ENCODE data around the gene MAN2B2.
"Not testable (repeated sequence)": the region's sequence is repeated elsewhere in the genome, so short reads cannot be mapped to it uniquely, and the experiment has no call there.

MAN2B2 gene

GRCh38 chr4:6621556-6621927 lies 46.6 kb downstream of the MAN2B2 start:
- Histone ChIP-seq H3K27me3 (ENCODE audit: control insufficient read depth in 2 of 2, insufficient read depth in 2 of 2, low read length in 2 of 2) (no peaks in the 10 kb centered on the region), H3K36me3 (ENCODE audit: control insufficient read depth in 2 of 2, insufficient read depth in 2 of 2, low read length in 2 of 2) (peaks cover 21 to 33% of the 10 kb centered on the region in 2 donors), H3K9me3 (ENCODE audit: control insufficient read depth in 2 of 2, low read length in 2 of 2) (no peaks in the 10 kb centered on the region), H3K4me1 (ENCODE audit: control insufficient read depth in 2 of 2, insufficient read depth in 2 of 2, low read length in 2 of 2) (no peaks in the 10 kb centered on the region), H3K4me3 (ENCODE audit: low read length in 2 of 2) (no peak overlapping the region), H3K27ac (ENCODE audit: low read depth in 2 of 2, low read length in 2 of 2) (no peak overlapping the region), H3K9ac (ENCODE audit: low read depth in 1 of 2, low read length in 2 of 2) (no peak overlapping the region)

GRCh38 chr4:6622744-6623143 lies 47.8 kb downstream of the MAN2B2 start:
- H3K9ac ChIP-seq (ENCODE audit: low read depth in 1 of 2, low read length in 2 of 2): no peak overlapping the region
- H3K4me1 ChIP-seq (ENCODE audit: control insufficient read depth in 2 of 2, insufficient read depth in 2 of 2, low read length in 2 of 2): no peaks in the 10 kb centered on the region
- H3K27me3 ChIP-seq (ENCODE audit: control insufficient read depth in 2 of 2, insufficient read depth in 2 of 2, low read length in 2 of 2): no peaks in the 10 kb centered on the region

DNA sequence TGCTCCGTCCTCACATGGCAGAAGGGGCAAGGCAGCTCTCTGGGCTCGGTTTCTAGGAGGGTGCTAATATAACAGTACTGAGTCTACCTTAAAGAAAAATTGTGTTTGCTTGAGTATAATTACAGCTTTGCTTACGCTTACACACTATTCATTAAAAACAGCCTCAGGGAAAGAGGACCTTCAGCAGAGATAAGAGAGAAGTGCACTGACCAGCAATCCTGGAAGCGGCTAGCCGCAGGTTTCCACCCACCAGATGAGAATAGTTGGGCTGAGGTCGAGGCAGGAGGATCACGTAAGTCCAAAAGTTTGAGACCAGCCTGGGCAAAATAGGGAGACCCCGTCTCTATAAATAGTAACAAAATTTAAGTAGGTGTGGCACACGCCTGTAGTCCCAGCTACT lies 50.3 kb downstream of the MAN2B2 start:
- Histone ChIP-seq H3K36me3 (ENCODE audit: control insufficient read depth in 2 of 2, insufficient read depth in 2 of 2, low read length in 2 of 2) (peaks cover 0 to 4% of the 10 kb centered on the region in 2 donors), H3K27me3 (ENCODE audit: control insufficient read depth in 2 of 2, insufficient read depth in 2 of 2, low read length in 2 of 2) (no peaks in the 10 kb centered on the region), H3K4me3 (ENCODE audit: low read length in 2 of 2) (no peak overlapping the region), H3K4me1 (ENCODE audit: control insufficient read depth in 2 of 2, insufficient read depth in 2 of 2, low read length in 2 of 2) (no peaks in the 10 kb centered on the region), H3K9me3 (ENCODE audit: control insufficient read depth in 2 of 2, low read length in 2 of 2) (no peaks in the 10 kb centered on the region), H3K27ac (ENCODE audit: low read depth in 2 of 2, low read length in 2 of 2) (no peak overlapping the region), H3K9ac (ENCODE audit: low read depth in 1 of 2, low read length in 2 of 2) (no peak overlapping the region)

More at GRCh38 chr4:6622744-6623143, 47.8 kb downstream of the MAN2B2 start:
- no peaks in the 10 kb centered on the region for H3K9me3 ChIP-seq (ENCODE audit: control insufficient read depth in 2 of 2, low read length in 2 of 2)
- H3K27ac ChIP-seq (ENCODE audit: low read depth in 2 of 2, low read length in 2 of 2): no peak overlapping the region
- peaks cover 12 to 23% of the 10 kb centered on the region in 2 donors for H3K36me3 ChIP-seq (ENCODE audit: control insufficient read depth in 2 of 2, insufficient read depth in 2 of 2, low read length in 2 of 2)
- H3K4me3 ChIP-seq (ENCODE audit: low read length in 2 of 2): no peak overlapping the region

DNA sequence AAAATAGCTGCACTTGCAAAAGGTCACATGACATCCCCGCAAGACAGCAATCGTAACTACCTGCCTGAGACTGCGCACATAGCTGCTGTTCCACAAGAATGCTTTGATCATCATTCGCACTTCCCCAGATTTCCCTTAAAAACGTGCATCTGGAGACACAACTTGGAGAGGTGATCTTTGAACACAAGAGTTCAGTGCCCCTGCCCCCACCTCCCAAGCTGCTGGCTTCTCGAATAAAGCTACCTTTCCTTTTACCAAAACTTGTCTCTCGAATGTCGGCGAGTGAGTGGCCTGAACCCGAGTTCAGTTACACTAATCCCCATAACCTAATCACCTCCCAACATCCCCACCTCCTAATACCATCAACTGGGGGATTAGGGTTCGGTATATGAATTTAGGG lies 51.1 kb downstream of the MAN2B2 start:
- no peaks in the 10 kb centered on the region for H3K4me1 ChIP-seq (ENCODE audit: control insufficient read depth in 2 of 2, insufficient read depth in 2 of 2, low read length in 2 of 2)
- no peak overlapping the region for H3K9ac ChIP-seq (ENCODE audit: low read depth in 1 of 2, low read length in 2 of 2)
- H3K27ac ChIP-seq (ENCODE audit: low read depth in 2 of 2, low read length in 2 of 2): no peak overlapping the region
- no peaks in the 10 kb centered on the region for H3K27me3 ChIP-seq (ENCODE audit: control insufficient read depth in 2 of 2, insufficient read depth in 2 of 2, low read length in 2 of 2)
- no peaks in the 10 kb centered on the region for H3K9me3 ChIP-seq (ENCODE audit: control insufficient read depth in 2 of 2, low read length in 2 of 2)
- H3K4me3 ChIP-seq (ENCODE audit: low read length in 2 of 2): no peak overlapping the region
- peaks cover 0 to 3% of the 10 kb centered on the region in 2 donors for H3K36me3 ChIP-seq (ENCODE audit: control insufficient read depth in 2 of 2, insufficient read depth in 2 of 2, low read length in 2 of 2)

GRCh38 chr4:6627832-6628231 lies 52.8 kb downstream of the MAN2B2 start:
- Histone ChIP-seq H3K4me1 (ENCODE audit: control insufficient read depth in 2 of 2, insufficient read depth in 2 of 2, low read length in 2 of 2) (no peaks in the 10 kb centered on the region), H3K27ac (ENCODE audit: low read depth in 2 of 2, low read length in 2 of 2) (no peak overlapping the region), H3K9ac (ENCODE audit: low read depth in 1 of 2, low read length in 2 of 2) (no peak overlapping the region), H3K36me3 (ENCODE audit: control insufficient read depth in 2 of 2, insufficient read depth in 2 of 2, low read length in 2 of 2) (no peaks in the 10 kb centered on the region), H3K9me3 (ENCODE audit: control insufficient read depth in 2 of 2, low read length in 2 of 2) (no peaks in the 10 kb centered on the region), H3K4me3 (ENCODE audit: low read length in 2 of 2) (no peak overlapping the region), H3K27me3 (ENCODE audit: control insufficient read depth in 2 of 2, insufficient read depth in 2 of 2, low read length in 2 of 2) (no peaks in the 10 kb centered on the region)

DNA sequence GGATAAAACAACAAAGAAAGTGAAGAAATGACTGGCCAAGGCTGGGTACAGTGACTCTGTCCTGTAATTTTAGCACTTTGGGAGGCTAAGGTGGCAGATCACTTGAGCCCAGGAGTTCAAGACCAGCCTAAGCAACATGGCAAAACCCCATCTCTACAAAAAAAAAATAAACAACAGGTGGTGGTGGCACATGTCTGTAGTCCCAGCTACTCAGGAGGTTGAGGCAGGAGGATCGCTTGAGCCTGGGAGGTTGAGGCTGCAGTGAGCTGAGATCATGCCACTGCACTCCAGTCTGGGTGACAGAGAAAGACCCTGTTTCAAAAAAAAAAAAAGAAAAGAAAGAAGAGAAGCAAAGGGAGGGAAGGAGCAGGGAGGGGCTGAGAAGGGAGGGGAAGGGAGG lies 53.5 kb downstream of the MAN2B2 start:
- not testable (repeated sequence) for H3K9me3 ChIP-seq (ENCODE audit: control insufficient read depth in 2 of 2, low read length in 2 of 2); H3K27ac ChIP-seq (ENCODE audit: low read depth in 2 of 2, low read length in 2 of 2); H3K27me3 ChIP-seq (ENCODE audit: control insufficient read depth in 2 of 2, insufficient read depth in 2 of 2, low read length in 2 of 2)

DNA sequence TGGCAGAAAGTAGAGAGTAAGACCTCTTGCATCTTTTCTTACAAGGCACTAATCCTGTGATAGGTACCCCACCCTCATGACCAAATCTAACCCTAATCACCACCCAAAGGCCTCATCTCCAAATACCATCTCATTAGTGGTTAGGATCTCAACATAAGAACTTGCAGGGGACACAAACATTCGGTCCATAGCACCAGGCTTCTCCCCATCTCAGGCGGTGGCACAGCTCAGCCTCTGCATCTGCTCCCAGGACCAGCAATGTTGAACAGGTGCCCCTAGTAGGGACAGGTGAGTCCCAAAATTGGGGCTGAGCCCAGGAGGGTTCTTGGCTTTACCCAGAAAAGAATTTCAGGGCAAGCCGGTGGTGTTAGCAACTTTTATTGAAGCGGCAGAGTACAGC lies 57.1 kb downstream of the MAN2B2 start:
- no peaks in the 10 kb centered on the region for H3K9me3 ChIP-seq (ENCODE audit: control insufficient read depth in 2 of 2, low read length in 2 of 2)
- no peaks in the 10 kb centered on the region for H3K36me3 ChIP-seq (ENCODE audit: control insufficient read depth in 2 of 2, insufficient read depth in 2 of 2, low read length in 2 of 2)
- no peak overlapping the region for H3K9ac ChIP-seq (ENCODE audit: low read depth in 1 of 2, low read length in 2 of 2)
- no peak overlapping the region for H3K27ac ChIP-seq (ENCODE audit: low read depth in 2 of 2, low read length in 2 of 2)
- no peaks in the 10 kb centered on the region for H3K27me3 ChIP-seq (ENCODE audit: control insufficient read depth in 2 of 2, insufficient read depth in 2 of 2, low read length in 2 of 2)
- H3K4me1 ChIP-seq (ENCODE audit: control insufficient read depth in 2 of 2, insufficient read depth in 2 of 2, low read length in 2 of 2): no peaks in the 10 kb centered on the region
- no peak overlapping the region for H3K4me3 ChIP-seq (ENCODE audit: low read length in 2 of 2)

More for the DNA sequence above, 53.5 kb downstream of the MAN2B2 start:
- not testable (repeated sequence) for H3K9ac ChIP-seq (ENCODE audit: low read depth in 1 of 2, low read length in 2 of 2); H3K4me1 ChIP-seq (ENCODE audit: control insufficient read depth in 2 of 2, insufficient read depth in 2 of 2, low read length in 2 of 2); H3K4me3 ChIP-seq (ENCODE audit: low read length in 2 of 2); H3K36me3 ChIP-seq (ENCODE audit: control insufficient read depth in 2 of 2, insufficient read depth in 2 of 2, low read length in 2 of 2)

- no peaks in the 10 kb centered on the region for H3K36me3 ChIP-seq (ENCODE audit: control insufficient read depth in 2 of 2, insufficient read depth in 2 of 2, low read length in 2 of 2)
- H3K9ac ChIP-seq (ENCODE audit: low read depth in 1 of 2, low read length in 2 of 2): no peak overlapping the region
- no peak overlapping the region for H3K27ac ChIP-seq (ENCODE audit: low read depth in 2 of 2, low read length in 2 of 2)
- no peaks in the 10 kb centered on the region for H3K4me1 ChIP-seq (ENCODE audit: control insufficient read depth in 2 of 2, insufficient read depth in 2 of 2, low read length in 2 of 2)
- no peaks in the 10 kb centered on the region for H3K27me3 ChIP-seq (ENCODE audit: control insufficient read depth in 2 of 2, insufficient read depth in 2 of 2, low read length in 2 of 2)
- H3K4me3 ChIP-seq (ENCODE audit: low read length in 2 of 2): no peak overlapping the region
- H3K9me3 ChIP-seq (ENCODE audit: control insufficient read depth in 2 of 2, low read length in 2 of 2): no peaks in the 10 kb centered on the region
These were observed 58.3 kb downstream of the MAN2B2 start for GRCh38 chr4:6633091-6633906.

GRCh38 chr4:6634746-6635145 lies 59.8 kb downstream of the MAN2B2 start:
- H3K27me3 ChIP-seq (ENCODE audit: control insufficient read depth in 2 of 2, insufficient read depth in 2 of 2, low read length in 2 of 2): no peaks in the 10 kb centered on the region
- no peaks in the 10 kb centered on the region for H3K9me3 ChIP-seq (ENCODE audit: control insufficient read depth in 2 of 2, low read length in 2 of 2)
- no peak overlapping the region for H3K4me3 ChIP-seq (ENCODE audit: low read length in 2 of 2)
- peaks cover 0 to under 1% of the 10 kb centered on the region in 2 donors for H3K4me1 ChIP-seq (ENCODE audit: control insufficient read depth in 2 of 2, insufficient read depth in 2 of 2, low read length in 2 of 2)
- no peak overlapping the region for H3K27ac ChIP-seq (ENCODE audit: low read depth in 2 of 2, low read length in 2 of 2)
- no peak overlapping the region for H3K9ac ChIP-seq (ENCODE audit: low read depth in 1 of 2, low read length in 2 of 2)
- H3K36me3 ChIP-seq (ENCODE audit: control insufficient read depth in 2 of 2, insufficient read depth in 2 of 2, low read length in 2 of 2): no peaks in the 10 kb centered on the region

- peaks cover 13 to 20% of the 10 kb centered on the region in 2 donors for H3K4me1 ChIP-seq (ENCODE audit: control insufficient read depth in 2 of 2, insufficient read depth in 2 of 2, low read length in 2 of 2)
- no peaks in the 10 kb centered on the region for H3K27me3 ChIP-seq (ENCODE audit: control insufficient read depth in 2 of 2, insufficient read depth in 2 of 2, low read length in 2 of 2)
- H3K9me3 ChIP-seq (ENCODE audit: control insufficient read depth in 2 of 2, low read length in 2 of 2): no peaks in the 10 kb centered on the region
- H3K4me3 ChIP-seq (ENCODE audit: low read length in 2 of 2): no peak overlapping the region
- H3K9ac ChIP-seq (ENCODE audit: low read depth in 1 of 2, low read length in 2 of 2): no peak overlapping the region
- peaks cover 11 to 15% of the 10 kb centered on the region in 2 donors for H3K36me3 ChIP-seq (ENCODE audit: control insufficient read depth in 2 of 2, insufficient read depth in 2 of 2, low read length in 2 of 2)
- no peak overlapping the region for H3K27ac ChIP-seq (ENCODE audit: low read depth in 2 of 2, low read length in 2 of 2)
These were observed 64.2 kb downstream of the MAN2B2 start for GRCh38 chr4:6639137-6639680.
